HepG2 (cell line): ENCODE results near the gene ZFYVE21. TPM values are rescaled to one million over a fixed set of nuclear protein-coding genes. Genes with fewer than 3 reads are reported as not detected.

Source experiments
- ATAC-seq: fragments of 200-7000 bp; cut with Tn5 transposase; 3 replicates; pipeline ENCODE4 v1.9.1; 2020; ENCODE audit warnings: mild to moderate bottlenecking, moderate library complexity
- BruUV-seq: library from RNA; stranded (reverse); fragments of 400-500 nt; replicated peaks from 2 replicates; lab custom pipeline; 2021; lab: Mats Ljungman, UMichigan
- CTCF ChIA-PET: fragments of 300-600 bp; formaldehyde crosslinking; extraction: SDS; loops from one replicate; lab custom pipeline; 2021; ENCODE audit warnings: low total read pairs, inconsistent platforms, low intra/inter-chr PET ratio; lab: Yijun Ruan, JAX
- POLR2A ChIA-PET: fragments of 350-600 bp; sonication (Branson Sonifier 250); formaldehyde crosslinking; loops from one replicate; lab custom pipeline; 2020; ENCODE audit warnings: antibody characterized with exemption, inconsistent platforms; lab: Yijun Ruan, JAX
- DNase-seq: peaks from one replicate; pipeline ENCODE4 v3.0.0-alpha.2; 2015; ENCODE audit warnings: low spot score
- FAIRE-seq: peaks from 3 replicates; lab custom pipeline; 2011; peaks lifted over from hg19 to GRCh38; lab: Jason Lieb, UNC
- H2AFZ ChIP-seq: one replicate; pipeline ENCODE4 v1.6.1; 2011; ENCODE audit warnings: low read length, inconsistent platforms
- H3K27ac ChIP-seq: fragments of 300-600 bp; 3 replicates; pipeline ENCODE4 v1.8.0; 2011; ENCODE audit warnings: mixed run types, mild to moderate bottlenecking, mixed read lengths, low read length, inconsistent platforms; ENCODE audit not compliant: insufficient read depth; ENCODE audit errors: extremely low read length
- H3K27me3 ChIP-seq, 2 experiments: fragments of 200-600 bp in 1 of 2; 2 replicates in 1 of 2; 3 replicates in 1 of 2; pipeline versions ENCODE4 v1.6.0 to v1.8.0; 2011; ENCODE audit warnings: low read length in 2 of 2, mild to moderate bottlenecking in 2 of 2, moderate library complexity in 2 of 2, inconsistent platforms in 1 of 2; ENCODE audit not compliant: insufficient read depth in 2 of 2, control insufficient read depth in 1 of 2
- H3K36me3 ChIP-seq, 2 experiments: fragments of 200-600 bp in 1 of 2; replicated peaks in 1 of 2; 2 replicates in 1 of 2; 3 replicates in 1 of 2; pipeline versions ENCODE4 v1.5.1 to v1.8.0; 2011; ENCODE audit warnings: low read length in 2 of 2, inconsistent platforms in 1 of 2; ENCODE audit not compliant: insufficient read depth in 2 of 2, control insufficient read depth in 1 of 2
- H3K4me1 ChIP-seq: 2 replicates; pipeline ENCODE4 v1.5.1; 2012; ENCODE audit warnings: low read length, inconsistent platforms; ENCODE audit not compliant: insufficient read depth
- H3K4me2 ChIP-seq: 2 replicates; pipeline ENCODE4 v1.6.0; 2011; ENCODE audit warnings: low read depth, low read length, inconsistent platforms
- H3K4me3 ChIP-seq, 3 experiments: fragments of 200-600 bp in 1 of 3; sonication (generic), shearing (Covaris generic) in 1 of 3; replicated peaks in 1 of 3; 2 replicates each; pipeline ENCODE4 v1.5.1; 2011 to 2016; ENCODE audit warnings: low read length in 3 of 3, inconsistent platforms in 2 of 3, low read depth in 2 of 3, mild to moderate bottlenecking in 2 of 3, control low read depth in 1 of 3, mixed read lengths in 1 of 3; ENCODE audit not compliant: insufficient read depth in 1 of 3
- H3K79me2 ChIP-seq: one replicate; pipeline ENCODE4 v1.6.1; 2011; ENCODE audit warnings: low read length, inconsistent platforms; ENCODE audit not compliant: insufficient read depth
- H3K9ac ChIP-seq: 2 replicates; pipeline ENCODE4 v1.6.0; 2011; ENCODE audit warnings: mild to moderate bottlenecking, low read depth, low read length, inconsistent platforms; ENCODE audit not compliant: insufficient read depth
- H3K9me3 ChIP-seq: 2 replicates; pipeline ENCODE4 v1.5.1; 2012; ENCODE audit warnings: mild to moderate bottlenecking, low read length
- H4K20me1 ChIP-seq: 2 replicates; pipeline ENCODE4 v1.6.0; 2011; ENCODE audit warnings: inconsistent platforms, mild to moderate bottlenecking, low read length, moderate library complexity; ENCODE audit not compliant: insufficient read depth
- AKAP8 ChIP-seq: sonication (generic); formaldehyde crosslinking; IDR thresholded peaks from 2 replicates; pipeline ENCODE4 v1.5.1; 2020; ENCODE audit warnings: mild to moderate bottlenecking, missing genetic modification reagents
- MED13 ChIP-seq: sonication (generic); formaldehyde crosslinking; IDR thresholded peaks from 2 replicates; pipeline ENCODE4 v1.5.0; 2020; ENCODE audit warnings: missing genetic modification reagents
- NFE2L1 ChIP-seq: sonication (generic); formaldehyde crosslinking; IDR thresholded peaks from 2 replicates; pipeline ENCODE4 v1.4.0; 2020; ENCODE audit warnings: missing genetic modification reagents, mild to moderate bottlenecking, borderline replicate concordance
- NONO ChIP-seq, 2 experiments: fragments of 450-650 bp in 1 of 2; sonication (generic) in 1 of 2; formaldehyde crosslinking in 1 of 2; IDR thresholded peaks in 1 of 2; conservative IDR thresholded peaks in 1 of 2; 2 replicates each; pipeline versions ENCODE4 v1.6.1 to v1.8.0; 2017 to 2022; ENCODE audit warnings: mild to moderate bottlenecking in 1 of 2, missing genetic modification reagents in 1 of 2, moderate library complexity in 1 of 2
- PHB2 ChIP-seq: fragments of 450-650 bp; IDR thresholded peaks from 2 replicates; pipeline ENCODE4 v1.6.1; 2018; ENCODE audit not compliant: partially characterized antibody
- SMC3 ChIP-seq: IDR thresholded peaks from 2 replicates; pipeline ENCODE4 v1.6.1; 2011; ENCODE audit warnings: low read length, improper control_type of control experiment
- SP2 ChIP-seq: sonication (generic); formaldehyde crosslinking; IDR thresholded peaks from 2 replicates; pipeline ENCODE4 v1.5.1; 2020; ENCODE audit warnings: mild to moderate bottlenecking, missing genetic modification reagents
- UBTF ChIP-seq: sonication (generic); formaldehyde crosslinking; IDR thresholded peaks from 2 replicates; pipeline ENCODE4 v1.4.0; 2020; ENCODE audit warnings: mild to moderate bottlenecking, missing genetic modification reagents
- ZBTB20 ChIP-seq: sonication (generic); formaldehyde crosslinking; IDR thresholded peaks from 2 replicates; pipeline ENCODE4 v1.8.1; 2023; ENCODE audit warnings: missing genetic modification reagents, low read depth, mild to moderate bottlenecking, borderline replicate concordance
- ZNF281 ChIP-seq: sonication (generic); formaldehyde crosslinking; IDR thresholded peaks from 2 replicates; pipeline ENCODE4 v1.4.0; 2020; ENCODE audit warnings: missing genetic modification reagents, borderline replicate concordance
- ZNF282 ChIP-seq: fragments of 450-650 bp; IDR thresholded peaks from 2 replicates; pipeline ENCODE4 v1.6.1; 2018; ENCODE audit not compliant: partially characterized antibody
- ZNF335 ChIP-seq: sonication (generic); formaldehyde crosslinking; IDR thresholded peaks from 2 replicates; pipeline ENCODE4 v1.4.0; 2020; ENCODE audit warnings: missing genetic modification reagents
- ZNF557 ChIP-seq: sonication (generic); formaldehyde crosslinking; IDR thresholded peaks from 2 replicates; pipeline ENCODE4 v1.4.0; 2020; ENCODE audit warnings: missing genetic modification reagents
- ZNF773 ChIP-seq: sonication (generic); formaldehyde crosslinking; IDR thresholded peaks from 2 replicates; pipeline ENCODE4 v1.4.0; 2020; ENCODE audit warnings: missing genetic modification reagents, borderline replicate concordance
- WGBS: methylation state at CpG from one replicate; pipeline ENCODE4 v1.1.6; 2017; ENCODE audit warnings: low lambda C conversion rate; 5-methylcytosine and 5-hydroxymethylcytosine counted together
- in situ Hi-C: cut with HindIII; loops from 2 replicates; pipeline ENCODE4 v1.10.0; 2017; ENCODE audit warnings: low pct_unique_long_range_greater_than_20kb; ENCODE audit not compliant: extremely low pct_ligation_motif_present
- intact Hi-C: fragments of 100-400 bp; cut with micrococcal nuclease; formaldehyde crosslinking; loops from one replicate; pipeline ENCODE4 v1.10.0; 2022; ENCODE audit not compliant: unreplicated experiment
- polyA plus RNA-seq, 8 experiments: library from polyadenylated mRNA; depleted of rRNA in 3 of 8; stranded (reverse) in 7 of 8; unstranded in 1 of 8; fragments of >200 nt; fragmentation: Illumina TruSeq in 4 of 8; extraction: Trizol in 4 of 8; gene quantifications; 2 replicates each; pipeline versions ENCODE4 v1.2.1 to v1.2.3, GENCODE V29; 2011 to 2016; ENCODE audit warnings: low read depth in 4 of 8, missing spikeins in 1 of 8, mixed read lengths in 1 of 8; ENCODE audit not compliant: insufficient read depth in 1 of 8
- total RNA-seq, 5 experiments: library from RNA; depleted of rRNA; stranded (reverse); fragments of >200 nt; fragmentation: Illumina TruSeq; extraction: Trizol; gene quantifications; 2 replicates each; pipeline ENCODE4 v1.2.3, GENCODE V29; 2016; ENCODE audit warnings: low read depth in 1 of 5

ZFYVE21 gene
- total and polyA plus RNA-seq, 2 of the 13 experiments (the other 11 are each of a cell fraction or from before 2014, with no cell fraction given), result 34.3 to 34.4 TPM

DNA sequence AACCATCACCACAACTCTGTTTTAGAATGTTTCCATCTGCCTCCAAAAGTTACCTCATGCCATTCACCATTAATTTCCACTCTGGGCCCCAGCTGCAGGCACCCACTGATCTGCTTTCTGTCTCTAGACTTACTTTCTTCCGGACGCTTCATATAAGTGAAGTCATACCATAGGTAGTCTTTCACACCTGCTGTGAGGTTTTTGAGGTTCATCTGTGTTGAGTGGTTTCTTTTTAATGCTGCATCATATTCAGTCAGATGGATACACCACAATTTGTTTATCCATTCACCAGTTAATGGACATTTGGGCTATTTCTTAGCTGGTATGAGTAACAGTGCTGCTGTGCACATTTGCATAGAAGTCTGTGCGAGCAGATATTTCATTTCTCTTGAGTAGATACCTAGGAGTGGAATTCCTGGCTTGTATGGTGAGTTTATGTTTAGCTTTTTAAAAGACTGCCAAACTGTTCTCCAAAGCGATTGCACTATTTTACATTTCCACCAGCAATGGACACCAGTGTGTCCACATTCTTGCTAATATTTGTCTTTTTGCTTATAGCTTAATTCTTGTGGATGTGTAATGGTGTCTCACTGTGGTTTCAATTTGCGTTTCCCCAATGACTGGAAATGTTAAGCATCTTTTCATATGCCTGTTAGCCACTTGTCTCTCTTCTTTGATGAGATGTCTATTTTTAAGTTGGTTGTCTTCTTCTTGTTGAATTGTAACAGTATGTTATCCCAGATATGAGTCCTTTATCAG is 48.3 kb downstream of the ZFYVE21 start:
- Histone ChIP-seq H3K27me3 (no peaks in the 10 kb centered on the region), H3K79me2 (no peaks in the 10 kb centered on the region), H3K4me2 (no peak overlapping the region), H3K4me3 (no peak overlapping the region), H3K4me1 (no peaks in the 10 kb centered on the region), H3K9ac (no peak overlapping the region), H2AFZ (no peak overlapping the region), H4K20me1 (no peaks in the 10 kb centered on the region), H3K27ac (no peak overlapping the region), H3K9me3 (no peaks in the 10 kb centered on the region), H3K36me3 (no peaks in the 10 kb centered on the region; a peak in 1 of 5 replicates)
- ChIA-PET POLR2A (no interaction called here), CTCF (no interaction called here)
- intact Hi-C loops (no loop called here), in situ Hi-C loops (no loop called here)
- no TSS peak for BruUV-seq
- no peak for FAIRE-seq
- no peak for ATAC-seq
- DNase-seq, result no peak
- WGBS, result 94% methylated on average over 5 of the region's 5 CpGs
- TF ChIP-seq AKAP8 (CRISPR knock-in tag) (no peak), SP2 (CRISPR knock-in tag) (no peak), MED13 (CRISPR knock-in tag) (no peak), PHB2 (no peak)
- TF ChIP-seq, all 625 proteins: peak for 0

DNA sequence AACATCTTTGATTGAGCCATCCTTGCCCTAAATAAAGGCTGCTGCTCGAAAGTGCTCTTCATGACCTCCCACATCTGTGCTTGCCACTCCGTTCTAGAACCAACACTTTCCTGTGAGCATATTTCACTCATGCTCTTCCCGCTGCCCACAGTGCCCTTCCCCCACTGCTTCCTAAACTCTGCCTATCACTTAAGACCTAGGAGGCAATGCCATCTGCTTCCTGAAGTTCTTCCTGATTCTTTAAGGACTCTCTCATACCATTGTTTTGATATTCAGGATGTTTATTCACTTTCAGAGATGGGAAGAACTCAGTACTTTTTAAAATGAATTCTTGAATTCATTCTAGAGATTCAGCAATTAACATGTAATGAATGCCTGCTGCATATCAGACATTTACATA is 49.9 kb downstream of the ZFYVE21 start:
- in situ Hi-C loops (no loop called here), intact Hi-C loops (no loop called here)
- H3K79me2 ChIP-seq, result no peaks in the 10 kb centered on the region
- no peaks in the 10 kb centered on the region for H3K4me1 ChIP-seq
- no peak for DNase-seq
- H3K27ac ChIP-seq, result no peak overlapping the region
- WGBS, result 97% methylated on average over 3 of the region's 3 CpGs
- no peak for ATAC-seq
- no peaks in the 10 kb centered on the region; a peak in 1 of 5 replicates for H3K36me3 ChIP-seq
- H3K4me2 ChIP-seq, result no peak overlapping the region
- POLR2A ChIA-PET, result no interaction called here
- no peak overlapping the region for H3K4me3 ChIP-seq
- CTCF ChIA-PET, result no interaction called here
- no peak for FAIRE-seq
- no peaks in the 10 kb centered on the region for H4K20me1 ChIP-seq
- no peak overlapping the region for H3K9ac ChIP-seq
- H3K9me3 ChIP-seq, result no peaks in the 10 kb centered on the region
- no peaks in the 10 kb centered on the region for H3K27me3 ChIP-seq
- H2AFZ ChIP-seq, result no peak overlapping the region
- BruUV-seq, result no TSS peak
- TF ChIP-seq NONO (IDR thresholded peaks at IDR 0.05) (no peak), NONO (CRISPR knock-in tag; conservative IDR thresholded peaks at IDR 0.05) (no peak), ZNF557 (no peak), ZNF282 (no peak), NFE2L1 (CRISPR knock-in tag) (no peak), ZNF773 (no peak), ZBTB20 (no peak), UBTF (no peak), ZNF335 (no peak), ZNF281 (CRISPR knock-in tag) (no peak), SMC3 (no peak)
